ENCODE measurements around the gene FARSA.
A peak's percentile ranks its signal among the peaks of the same experiment; 100 is the strongest.

Gene FARSA

DNA sequence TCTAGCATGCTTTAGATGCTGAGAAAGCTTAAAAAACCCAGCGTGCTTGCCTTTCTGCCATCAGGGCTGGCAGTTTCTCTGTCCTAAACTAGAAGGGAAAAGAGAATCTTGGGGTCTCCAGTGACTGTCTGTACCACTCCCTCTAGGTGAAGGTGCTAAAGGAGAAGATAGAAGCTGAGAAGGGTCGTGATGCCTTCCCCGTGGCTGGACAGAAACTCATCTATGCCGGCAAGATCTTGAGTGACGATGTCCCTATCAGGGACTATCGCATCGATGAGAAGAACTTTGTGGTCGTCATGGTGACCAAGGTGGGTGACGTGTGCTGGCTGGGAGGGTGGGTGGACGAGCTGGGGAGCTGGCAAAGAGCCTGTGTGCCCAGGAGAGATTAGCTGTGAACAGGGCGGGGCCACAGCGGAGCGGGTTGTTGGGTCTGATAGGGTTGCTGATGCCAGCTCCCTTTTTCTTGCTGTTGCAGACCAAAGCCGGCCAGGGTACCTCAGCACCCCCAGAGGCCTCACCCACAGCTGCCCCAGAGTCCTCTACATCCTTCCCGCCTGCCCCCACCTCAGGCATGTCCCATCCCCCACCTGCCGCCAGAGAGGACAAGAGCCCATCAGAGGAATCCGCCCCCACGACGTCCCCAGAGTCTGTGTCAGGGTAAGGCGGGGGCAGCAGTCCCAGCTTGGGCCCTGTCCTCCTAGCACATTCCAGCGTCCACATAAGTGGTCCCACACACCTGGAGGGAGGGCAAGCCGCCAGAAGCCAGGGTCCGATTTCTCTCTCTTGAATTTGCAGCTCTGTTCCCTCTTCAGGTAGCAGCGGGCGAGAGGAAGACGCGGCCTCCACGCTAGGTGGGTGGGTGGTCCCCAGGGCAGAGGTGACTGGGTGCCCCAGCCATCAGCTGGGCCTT lies 14.4 kb upstream of the FARSA start:
- TF ChIP-seq, protein P1, sequence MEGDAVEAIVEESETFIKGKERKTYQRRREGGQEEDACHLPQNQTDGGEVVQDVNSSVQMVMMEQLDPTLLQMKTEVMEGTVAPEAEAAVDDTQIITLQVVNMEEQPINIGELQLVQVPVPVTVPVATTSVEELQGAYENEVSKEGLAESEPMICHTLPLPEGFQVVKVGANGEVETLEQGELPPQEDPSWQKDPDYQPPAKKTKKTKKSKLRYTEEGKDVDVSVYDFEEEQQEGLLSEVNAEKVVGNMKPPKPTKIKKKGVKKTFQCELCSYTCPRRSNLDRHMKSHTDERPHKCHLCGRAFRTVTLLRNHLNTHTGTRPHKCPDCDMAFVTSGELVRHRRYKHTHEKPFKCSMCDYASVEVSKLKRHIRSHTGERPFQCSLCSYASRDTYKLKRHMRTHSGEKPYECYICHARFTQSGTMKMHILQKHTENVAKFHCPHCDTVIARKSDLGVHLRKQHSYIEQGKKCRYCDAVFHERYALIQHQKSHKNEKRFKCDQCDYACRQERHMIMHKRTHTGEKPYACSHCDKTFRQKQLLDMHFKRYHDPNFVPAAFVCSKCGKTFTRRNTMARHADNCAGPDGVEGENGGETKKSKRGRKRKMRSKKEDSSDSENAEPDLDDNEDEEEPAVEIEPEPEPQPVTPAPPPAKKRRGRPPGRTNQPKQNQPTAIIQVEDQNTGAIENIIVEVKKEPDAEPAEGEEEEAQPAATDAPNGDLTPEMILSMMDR (conservative IDR thresholded peaks at IDR 0.05; ENCODE audit: control insufficient read depth, insufficient read depth, low read depth, low read length): no peak
- H3K4me3 ChIP-seq (ENCODE audit: control insufficient read depth, low read depth, low read length): no peak overlapping the region
- no peak for DNase-seq (ENCODE audit: low read depth)

GRCh38 chr19:12946731-12947496 lies 13.4 kb upstream of the FARSA start:
- peak overlapping the region; percentile 89 for H3K4me3 ChIP-seq (ENCODE audit: control insufficient read depth, low read depth, low read length)
- TF ChIP-seq, protein P1 (conservative IDR thresholded peaks at IDR 0.05; ENCODE audit: control insufficient read depth, insufficient read depth, low read depth, low read length): no peak
- DNase-seq (ENCODE audit: low read depth): no peak

GRCh38 chr19:12946092-12946721 lies 12.7 kb upstream of the FARSA start:
- TF ChIP-seq, protein P1 (conservative IDR thresholded peaks at IDR 0.05; ENCODE audit: control insufficient read depth, insufficient read depth, low read depth, low read length): no peak
- peak overlapping the region; percentile 89 for H3K4me3 ChIP-seq (ENCODE audit: control insufficient read depth, low read depth, low read length)
- DNase-seq (ENCODE audit: low read depth): peak; percentile 80

DNA sequence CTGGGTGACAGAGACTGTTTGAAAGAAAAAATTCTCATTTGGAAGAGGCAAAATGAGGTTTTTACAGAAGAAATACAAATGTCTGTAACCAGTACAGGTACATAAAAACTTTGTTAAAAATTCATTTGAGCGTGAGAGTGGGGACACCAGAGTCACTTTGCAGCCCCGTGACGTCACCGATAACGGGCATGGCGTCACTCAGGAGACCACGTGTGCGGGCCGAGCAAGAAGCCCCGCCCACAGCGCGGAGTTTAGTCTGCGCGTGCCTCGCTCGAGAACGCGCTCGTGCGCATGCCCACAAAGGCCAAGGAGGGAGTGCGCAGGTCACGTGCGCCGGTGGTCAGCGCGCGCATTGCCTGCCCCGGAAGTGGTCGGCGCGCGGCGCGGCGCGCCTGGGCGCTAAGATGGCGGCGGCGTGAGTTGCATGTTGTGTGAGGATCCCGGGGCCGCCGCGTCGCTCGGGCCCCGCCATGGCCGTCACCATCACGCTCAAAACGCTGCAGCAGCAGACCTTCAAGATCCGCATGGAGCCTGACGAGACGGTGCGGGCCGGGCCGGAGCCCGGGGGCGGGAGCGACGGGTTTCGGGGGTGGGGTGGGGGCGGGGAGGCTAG lies 12.1 kb upstream of the FARSA start, which contains the start of gene RAD23A:
Gene RAD23A (plus strand): TSS at position 384 of the 613 bp plus-strand sequence. CDS start 87 bp downstream, at position 471.
- H3K4me3 ChIP-seq (ENCODE audit: control insufficient read depth, low read depth, low read length): peak within 1 kb of the TSS; percentile 89
- TF ChIP-seq, protein P1 (conservative IDR thresholded peaks at IDR 0.05; ENCODE audit: control insufficient read depth, insufficient read depth, low read depth, low read length): no peak
- DNase-seq (ENCODE audit: low read depth): peak; percentile 98

GRCh38 chr19:12944104-12944674 lies 10.7 kb upstream of the FARSA start:
- TF ChIP-seq, protein P1 (conservative IDR thresholded peaks at IDR 0.05; ENCODE audit: control insufficient read depth, insufficient read depth, low read depth, low read length): no peak
- H3K4me3 ChIP-seq (ENCODE audit: control insufficient read depth, low read depth, low read length): no peak overlapping the region
- no peak for DNase-seq (ENCODE audit: low read depth)

All from fibroblast of mammary gland (primary cell).